ENCODE measurements around the gene NOC2L.

The NOC2L gene

DNA sequence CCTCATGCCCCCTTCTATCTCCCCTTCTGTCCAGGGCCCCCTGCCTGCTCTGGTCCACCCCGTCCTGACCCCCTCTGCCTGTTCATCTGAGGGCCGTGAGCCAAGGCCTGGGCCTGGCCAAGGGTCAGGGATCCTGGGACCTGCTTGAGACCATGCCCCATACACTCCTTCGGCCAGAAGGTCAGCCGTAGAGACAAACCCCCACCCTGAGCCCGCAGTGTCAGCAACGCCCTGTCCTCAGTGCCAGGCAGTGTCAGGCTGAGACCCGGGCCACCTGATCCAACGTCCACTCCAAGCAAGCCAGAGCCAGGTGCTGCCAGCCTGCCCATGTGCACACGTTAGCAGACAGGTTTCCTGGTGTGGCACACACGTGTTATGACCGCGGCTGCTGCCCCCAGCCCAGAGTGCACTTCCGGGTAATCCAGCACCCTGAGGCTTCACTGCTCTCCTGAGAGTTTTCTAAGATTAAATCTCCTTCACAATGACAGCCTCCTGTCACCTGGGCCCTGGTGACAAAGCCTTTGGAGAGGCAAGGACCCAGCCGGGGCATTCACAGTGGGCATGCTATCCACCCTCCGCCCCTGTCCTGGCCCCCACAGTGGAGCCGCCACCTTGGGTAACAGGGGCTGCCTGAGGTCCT is 45.4 kb downstream of the NOC2L start:
- no peak for DNase-seq

DNA sequence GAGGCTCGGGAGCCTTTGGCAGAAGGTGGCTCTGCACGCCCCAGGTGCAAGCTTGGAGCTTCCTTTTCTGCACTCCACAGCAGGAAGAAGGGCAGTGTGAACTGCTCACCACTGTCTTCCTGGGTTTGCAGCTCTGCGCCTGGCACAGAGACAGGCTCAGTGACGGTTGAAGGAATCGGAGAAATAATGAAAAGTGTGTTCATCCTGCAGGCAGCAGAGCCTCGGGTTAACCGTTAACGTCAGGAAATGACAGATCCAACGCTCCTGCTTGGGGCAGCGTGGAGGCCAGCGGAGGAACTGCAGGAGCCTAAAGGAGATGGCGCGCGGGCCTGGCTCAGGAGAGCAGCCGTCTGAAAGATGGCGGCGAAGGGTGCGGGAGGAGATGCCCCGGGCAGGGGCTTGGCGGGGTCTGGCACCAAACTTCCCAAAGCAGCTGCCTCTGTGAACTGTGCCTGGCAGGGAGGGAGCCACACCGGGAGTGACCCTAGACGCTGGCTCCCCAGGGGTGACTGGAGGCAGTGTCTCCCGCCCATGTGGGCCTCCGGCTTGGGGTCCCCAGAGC is 46.2 kb downstream of the NOC2L start:
- no peak for DNase-seq

DNA sequence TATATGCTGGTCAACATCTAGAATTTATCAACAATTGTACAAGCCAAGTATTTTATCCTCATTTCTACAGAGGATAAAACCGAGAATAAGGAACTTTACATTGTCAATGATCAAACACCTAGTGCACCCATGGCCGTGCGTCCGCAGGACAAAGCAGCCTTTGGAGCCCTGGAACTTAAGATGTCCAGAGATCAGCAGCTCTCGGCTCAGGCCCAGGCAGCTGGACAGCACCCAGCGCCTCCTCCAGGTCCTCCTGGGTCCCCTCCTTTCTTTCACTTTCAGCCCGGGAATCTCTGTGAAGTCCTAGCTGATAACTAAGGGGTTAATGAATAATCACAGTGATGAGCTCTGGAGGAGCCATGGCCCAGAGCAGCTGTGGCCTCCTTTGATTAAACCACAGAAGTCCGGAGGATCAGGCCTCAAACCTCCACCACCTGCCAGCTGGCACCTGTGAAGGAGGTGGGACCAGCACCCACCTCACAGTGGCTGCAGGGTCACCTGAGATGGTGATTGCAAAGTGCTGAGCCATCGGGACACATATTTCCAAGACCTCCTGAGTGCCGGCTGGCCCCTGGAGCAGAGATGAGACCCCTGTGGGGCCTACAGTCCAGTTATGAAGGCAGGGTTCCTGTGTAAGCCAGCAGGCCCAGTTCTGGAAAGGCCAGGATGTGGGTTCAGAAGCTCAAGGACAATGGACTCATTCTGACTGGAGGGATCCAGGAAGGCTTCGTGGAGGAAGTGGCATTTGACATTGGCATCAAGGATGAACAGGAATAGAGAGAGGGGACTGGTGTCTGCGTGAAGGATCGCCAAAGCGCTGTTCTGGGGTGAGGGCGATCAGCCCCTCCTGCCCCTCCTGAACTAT is 46.9 kb downstream of the NOC2L start:
- DNase-seq: no peak

DNA sequence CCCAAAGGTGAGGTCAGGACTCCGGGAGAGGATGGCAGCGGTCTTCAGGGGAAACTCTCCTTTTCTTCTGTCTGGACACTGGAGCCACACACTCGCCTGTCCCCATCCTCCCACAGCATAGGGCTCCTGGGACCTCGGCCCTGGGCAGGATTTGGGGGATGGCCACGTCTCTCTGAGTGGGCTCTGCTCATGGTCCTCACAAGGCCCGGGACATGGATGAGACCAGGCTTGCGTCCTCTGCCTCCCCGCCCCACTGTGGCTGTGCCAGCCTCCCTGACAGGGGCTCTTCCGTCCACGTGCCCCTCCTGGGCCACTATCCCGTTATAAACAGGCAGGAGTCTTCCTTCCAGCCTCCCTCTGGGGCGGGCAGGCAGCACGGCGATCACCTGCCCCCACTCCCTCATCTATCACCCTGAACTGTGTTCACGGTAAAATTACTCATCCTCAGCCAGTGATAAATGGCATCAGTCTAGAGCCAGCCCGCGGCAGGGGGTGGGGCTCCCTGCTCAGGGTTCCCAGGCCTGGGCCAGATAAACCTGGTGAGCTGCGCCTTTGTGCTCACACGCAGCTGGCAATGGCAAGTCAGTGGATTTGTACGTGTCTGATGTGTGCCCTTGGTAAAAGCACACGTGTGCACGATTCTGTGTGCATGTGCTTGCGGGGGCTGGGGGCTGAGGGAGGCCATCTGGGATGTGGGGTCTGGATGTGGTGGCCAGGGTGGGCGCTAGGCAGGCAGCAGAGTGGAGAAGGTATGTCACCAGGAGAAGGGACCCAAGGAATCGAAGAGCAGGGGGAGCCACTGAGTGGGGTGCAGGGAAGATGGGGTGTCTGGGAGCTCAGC is 48.0 kb downstream of the NOC2L start:
- peak; percentile 34 for DNase-seq

DNA sequence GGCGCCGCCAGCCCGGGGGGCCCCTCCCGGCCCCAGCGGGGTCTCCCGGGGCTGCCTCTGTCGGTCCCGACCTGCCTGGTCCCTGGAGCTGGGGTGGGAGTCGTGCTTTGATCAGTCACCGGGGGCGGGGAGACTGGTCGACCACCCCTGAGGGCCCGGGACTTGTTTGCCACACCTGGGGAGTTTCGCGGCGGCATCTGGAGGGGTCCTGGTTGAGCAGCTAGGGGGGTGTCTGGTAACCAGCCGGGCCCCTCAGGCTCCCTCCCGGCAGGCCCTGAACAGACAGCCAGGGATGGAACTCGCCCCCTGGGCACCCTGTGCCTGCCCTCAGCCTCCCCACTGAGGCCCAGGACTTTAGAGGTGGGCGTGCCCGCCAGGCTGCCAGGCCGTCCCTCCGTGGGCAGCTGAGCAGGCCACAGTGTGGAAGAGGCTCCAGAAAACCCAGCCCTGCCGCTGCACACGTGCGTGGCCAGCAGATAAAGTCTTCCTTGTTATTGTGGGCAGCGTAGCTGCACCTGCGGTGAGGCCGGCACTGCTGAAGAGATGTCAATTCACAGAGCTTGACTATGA is 48.7 kb downstream of the NOC2L start:
- no peak for DNase-seq

DNA sequence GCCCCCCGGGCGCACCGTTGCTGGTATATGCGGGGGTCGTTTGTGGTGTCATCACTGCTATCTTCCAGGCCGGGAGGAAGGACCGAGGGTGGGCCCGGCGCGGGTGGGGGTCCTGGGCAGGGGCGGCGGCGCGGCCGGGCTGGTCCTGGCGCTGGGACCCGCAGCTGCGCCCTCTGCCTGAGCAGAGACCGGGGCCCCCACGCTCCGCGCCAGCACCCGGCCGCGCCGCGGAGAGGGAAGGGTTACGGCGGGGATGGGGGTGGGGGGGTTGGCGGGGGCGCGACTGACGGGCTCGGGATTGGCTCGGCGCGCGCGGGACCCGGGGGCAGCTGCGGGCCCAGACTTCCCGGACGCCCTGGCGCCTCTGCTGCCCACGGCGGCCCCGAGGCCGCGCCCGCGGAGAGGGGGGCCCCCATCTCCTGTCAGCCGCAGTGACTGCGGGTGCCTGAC is 49.2 kb downstream of the NOC2L start:
- DNase-seq: no peak

DNA sequence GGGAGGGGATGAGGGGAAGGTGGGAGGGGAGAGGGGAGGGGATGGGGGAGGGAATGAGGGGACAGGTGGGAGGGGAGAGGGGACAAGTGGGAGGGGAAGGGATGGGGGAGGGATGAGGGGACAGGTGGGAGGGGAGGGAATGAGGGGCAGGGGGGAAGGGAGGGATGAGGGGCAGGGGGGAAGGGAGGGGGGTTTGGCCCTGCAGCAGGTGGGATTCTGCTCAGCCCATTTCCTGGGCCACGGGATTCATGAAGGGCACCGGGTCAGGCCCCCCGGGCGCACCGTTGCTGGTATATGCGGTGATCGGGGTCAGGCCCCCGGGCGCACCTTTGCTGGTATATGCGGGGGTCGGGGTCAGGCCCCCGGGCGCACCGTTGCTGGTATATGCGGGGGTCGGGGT is 50.4 kb downstream of the NOC2L start:
- no peak for DNase-seq

DNA sequence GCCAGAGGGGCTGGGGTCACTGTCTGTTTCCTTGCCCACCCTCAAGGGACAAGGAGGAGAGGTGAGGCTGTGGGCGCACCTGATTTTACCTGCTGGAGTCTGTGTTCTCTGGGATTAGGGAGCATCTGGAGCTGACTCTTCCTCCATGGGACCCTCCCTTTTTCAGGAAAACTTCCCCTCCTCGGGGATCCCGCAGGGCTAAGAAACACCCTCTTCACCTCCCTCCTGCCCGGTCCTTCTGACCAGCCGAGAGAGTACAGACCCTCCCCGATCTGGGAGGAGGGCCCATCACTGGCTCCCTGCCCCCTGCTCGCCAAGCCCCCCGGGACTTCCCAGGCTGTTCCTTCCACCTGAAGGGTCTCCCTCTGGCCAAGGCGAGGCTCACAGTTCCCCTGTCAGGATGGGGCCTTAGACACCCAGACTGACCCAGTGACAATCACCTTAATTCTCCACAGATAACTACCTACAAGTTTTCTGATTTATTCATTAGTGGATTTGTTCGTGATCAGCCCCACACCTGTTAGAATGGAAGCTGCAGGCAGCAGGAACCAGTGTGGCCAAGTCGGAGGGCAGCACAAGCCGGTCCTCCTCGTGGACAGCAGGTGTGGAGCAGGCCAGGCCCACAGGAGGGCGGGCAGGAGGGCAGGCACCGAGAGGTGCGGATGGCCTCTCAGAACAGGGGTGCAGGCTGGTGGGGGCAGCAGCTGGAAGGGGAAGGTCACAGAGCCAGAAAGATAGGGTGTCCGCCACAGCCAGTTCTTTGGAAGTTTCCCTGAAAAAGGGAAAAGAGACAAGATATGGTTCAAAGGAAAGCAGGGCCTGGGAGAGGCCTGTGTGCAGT is 51.2 kb downstream of the NOC2L start:
- no peak for DNase-seq

DNA sequence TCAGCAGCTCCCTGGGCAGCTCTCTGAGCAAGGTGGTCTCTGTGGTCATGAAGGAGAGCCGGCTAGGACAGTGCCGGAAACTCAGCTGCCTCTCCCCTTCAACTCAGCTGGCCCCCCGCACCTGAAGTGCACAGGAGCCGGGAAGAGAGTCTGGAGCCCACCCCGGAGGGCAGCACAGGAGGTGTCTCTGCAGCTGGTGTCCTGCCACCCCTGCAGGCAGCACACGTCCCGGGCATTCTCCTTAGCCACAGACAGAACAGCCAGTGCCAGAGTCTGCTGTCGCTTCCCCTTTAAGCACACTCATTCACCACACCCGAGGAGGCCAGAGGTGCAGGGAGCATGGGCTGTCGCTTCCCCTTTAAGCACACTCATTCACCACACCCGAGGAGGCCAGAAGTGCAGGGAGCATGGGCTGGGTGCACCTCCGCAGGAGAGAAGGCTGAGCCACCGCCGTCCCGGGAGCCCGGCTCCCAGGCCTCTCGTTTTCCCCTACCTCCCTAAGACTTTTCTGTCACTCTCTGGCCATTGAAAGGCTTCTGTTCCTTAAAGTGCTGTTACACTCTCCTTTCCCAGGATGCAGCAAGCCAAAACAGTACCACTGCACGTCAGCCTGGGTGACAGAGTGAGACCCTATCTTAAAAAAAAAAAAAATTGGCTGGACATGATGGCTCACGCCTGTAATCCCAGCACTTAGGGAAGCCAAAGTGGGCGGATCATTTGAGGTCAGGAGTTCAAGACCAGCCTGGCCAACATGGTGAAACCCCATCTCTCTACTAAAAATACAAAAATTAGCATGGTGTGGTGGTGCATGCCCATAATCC is 52.2 kb downstream of the NOC2L start:
- no peak for DNase-seq

DNA sequence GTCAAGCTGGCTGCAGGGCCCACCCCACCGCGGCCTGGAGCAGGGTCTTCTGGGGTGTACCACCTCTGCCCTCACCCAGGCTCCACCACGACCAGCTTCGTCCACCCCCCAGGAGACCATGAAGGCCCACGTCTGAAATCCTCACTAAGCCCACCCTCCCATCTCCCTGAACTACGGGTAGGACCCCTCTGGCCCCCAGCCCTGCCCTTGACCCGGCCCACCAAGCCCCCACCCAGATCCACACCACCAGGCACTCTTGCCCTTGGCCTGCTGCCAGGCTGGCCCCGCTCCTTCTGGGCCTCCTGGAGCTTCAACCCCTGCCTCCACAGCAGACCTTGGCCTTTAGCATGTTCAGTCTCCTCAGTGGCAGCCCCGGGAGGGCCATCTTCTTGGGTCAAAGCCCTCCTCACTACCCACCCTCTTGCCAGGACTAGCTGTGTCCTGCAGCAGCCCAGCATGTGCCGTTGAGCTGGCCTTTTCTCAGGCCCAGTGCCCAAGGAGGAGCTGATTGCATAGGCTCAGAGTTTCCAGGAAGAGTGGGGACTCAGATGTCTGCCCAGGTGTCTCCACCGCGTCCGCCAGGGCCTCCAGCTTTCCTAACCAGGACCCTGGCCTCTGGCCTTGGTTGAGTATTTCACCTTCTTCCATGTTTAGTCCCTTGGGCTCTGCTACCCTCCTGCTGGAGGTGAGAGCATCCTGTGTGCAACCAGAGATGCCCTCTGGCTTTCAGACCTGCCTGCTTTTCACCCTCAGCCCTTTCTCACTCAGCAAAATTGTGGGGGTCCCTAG is 53.1 kb downstream of the NOC2L start:
- no peak for DNase-seq

DNA sequence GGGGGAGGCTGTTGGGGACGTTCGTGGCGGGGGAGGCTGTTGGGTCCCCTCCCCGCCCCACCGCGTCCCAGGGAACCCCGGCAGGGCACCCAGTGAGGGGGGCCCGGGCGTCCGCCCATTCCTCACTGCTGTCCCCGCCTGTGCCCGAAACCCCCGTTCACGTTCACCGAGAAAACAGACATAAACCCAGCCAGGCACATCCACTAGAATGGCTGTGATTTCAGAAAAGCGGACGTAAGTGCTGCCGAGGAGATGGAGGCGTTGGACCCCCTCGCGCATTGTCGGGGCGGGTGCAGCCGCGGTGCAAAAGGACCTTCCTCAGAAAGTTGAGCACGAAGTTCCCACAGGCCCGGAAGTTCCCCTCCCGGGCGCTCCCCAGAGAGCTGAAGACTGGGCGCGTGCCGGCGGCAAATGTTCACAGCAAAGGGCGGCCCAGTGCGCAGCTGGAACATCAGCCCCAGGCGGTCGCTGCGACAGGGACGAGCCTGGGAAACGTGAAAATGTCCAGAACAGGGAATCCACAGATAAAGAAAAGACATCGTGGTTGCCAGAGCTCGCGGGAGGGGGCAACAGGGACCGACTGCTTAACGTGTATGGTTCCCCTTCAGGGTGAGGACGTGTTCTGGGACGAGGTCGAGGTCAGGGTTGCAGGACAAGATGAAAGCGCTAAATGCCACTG is 53.8 kb downstream of the NOC2L start:
- peak; percentile 62 for DNase-seq

DNA sequence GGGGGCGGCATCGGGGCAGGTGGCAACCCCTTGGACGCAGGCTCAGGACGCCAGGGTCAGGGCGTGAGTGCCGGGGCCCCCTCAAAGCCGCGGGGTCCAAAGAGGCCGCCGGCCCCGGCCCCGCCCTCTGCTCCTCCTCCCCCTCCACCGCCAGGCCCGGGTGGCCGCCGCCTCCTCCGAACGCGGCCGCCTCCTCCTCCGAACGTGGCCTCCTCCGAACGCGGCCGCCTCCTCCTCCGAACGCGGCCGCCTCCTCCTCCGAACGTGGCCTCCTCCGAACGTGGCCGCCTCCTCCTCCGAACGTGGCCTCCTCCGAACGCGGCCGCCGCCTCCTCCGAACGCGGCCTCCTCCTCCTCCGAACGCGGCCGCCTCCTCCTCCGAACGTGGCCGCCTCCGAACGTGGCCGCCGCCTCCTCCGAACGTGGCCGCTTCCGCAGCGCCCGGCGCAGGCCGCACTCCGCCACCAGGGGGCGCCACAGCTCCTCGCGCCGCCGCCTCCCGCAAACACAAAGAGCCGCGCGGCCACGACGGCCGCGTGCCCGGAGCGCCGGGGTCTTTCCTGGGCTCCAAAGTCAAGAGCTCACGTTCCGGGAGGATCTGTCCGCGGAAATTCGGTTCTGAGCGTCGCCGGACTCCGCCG is 54.6 kb downstream of the NOC2L start:
- peak; percentile 57 for DNase-seq

DNA sequence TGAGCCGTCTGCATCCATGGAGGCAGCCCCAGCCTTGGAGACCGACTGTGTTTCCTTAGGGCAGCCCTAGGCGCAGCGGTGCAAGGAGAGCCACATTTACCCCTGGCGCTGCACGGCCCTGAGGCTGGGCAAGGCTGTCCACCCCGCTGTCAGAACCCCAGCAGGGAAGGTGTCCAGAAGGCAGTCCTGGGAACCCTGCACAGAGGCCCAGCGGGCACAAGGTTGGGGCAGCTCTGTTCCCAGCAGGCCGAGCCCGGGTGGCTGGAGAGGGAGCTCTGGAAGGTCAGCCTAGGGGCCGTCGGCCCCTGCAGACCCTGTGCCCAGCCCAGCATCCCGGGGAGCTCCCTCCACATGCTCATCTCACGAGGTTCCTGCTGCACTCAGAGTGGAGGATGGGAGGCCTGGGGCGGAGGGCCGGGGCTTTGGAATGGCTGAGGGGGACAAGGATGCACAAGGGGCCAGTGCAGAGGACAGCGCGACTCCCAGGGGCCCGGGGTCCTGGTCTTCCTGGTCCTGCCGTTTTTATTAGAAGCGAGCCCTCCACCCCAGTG is 55.3 kb downstream of the NOC2L start:
- DNase-seq: no peak

DNA sequence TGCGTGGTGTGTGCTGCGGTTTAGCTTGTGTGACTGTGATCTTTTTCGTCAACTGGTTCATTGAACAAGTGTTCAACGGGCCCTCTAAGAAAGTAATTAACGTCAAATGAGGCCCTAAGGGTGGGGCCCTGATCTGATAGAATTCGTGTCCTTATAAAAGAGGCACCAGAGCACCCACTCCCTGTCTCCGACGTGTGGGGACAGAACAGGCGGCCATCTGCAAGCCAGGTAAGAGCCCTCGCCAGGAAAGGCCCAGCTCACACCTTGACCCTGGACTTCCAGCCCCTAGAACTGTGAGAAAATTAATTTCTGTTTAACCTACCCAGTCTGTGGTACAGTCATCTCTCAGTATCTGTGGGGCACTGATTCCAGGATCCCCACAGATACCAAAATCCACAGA is 55.8 kb downstream of the NOC2L start:
- DNase-seq: no peak

DNA sequence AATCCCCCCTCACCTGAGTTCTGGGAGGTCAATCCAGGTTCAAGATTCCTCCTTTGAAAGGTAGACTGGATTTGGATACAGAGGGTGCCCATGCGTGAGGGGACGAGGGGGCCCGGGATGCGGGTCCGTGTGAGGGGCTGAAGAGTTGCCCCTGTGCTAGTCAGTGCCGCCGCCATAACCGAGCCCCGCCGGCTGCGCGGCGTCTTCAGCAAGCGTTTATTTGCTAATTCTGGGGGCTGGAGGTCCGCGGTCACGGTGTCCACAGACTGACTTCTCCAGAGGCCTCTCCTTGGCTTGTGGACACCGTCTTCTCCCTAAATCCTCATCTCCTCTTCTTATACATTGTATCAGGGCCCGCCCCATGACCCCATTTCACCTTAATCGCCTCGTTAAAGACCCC is 56.3 kb downstream of the NOC2L start:
- DNase-seq: no peak

DNA sequence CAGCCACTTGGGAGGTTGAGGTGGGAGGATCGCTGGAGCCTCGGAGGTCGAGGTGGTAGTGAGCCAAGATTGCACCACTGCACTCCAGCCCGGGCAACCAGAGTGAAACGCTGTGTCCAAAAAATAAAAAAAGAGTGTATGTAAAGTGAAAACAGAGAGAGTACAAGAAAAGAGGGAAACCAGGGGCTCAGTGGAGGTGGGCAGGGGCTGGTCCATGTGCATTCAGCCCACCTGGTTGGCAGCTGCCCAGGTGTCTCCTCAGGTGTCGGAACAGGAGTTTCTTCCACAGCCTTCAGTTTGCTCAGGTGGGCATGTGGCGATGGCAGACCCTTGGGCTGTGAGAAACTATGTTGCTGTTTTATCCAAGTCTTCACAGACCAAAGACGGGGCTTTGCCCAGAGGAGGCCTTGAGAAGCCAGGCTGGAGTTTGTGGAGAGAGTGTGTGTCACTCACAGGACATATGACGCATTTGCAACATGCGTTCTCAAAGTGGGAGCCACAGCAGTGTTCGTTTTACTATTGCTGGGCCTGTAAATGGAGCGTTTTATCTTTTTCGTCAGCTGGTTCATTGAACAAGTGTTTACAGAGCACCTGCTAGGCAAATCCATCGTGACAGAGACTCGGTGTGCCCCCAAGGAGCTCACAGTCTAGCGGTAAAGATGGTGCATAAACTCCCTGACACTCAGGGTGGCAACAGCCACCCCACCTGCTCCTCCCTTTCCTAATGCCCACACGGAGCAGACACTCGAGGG is 57.8 kb downstream of the NOC2L start:
- no peak for DNase-seq

DNA sequence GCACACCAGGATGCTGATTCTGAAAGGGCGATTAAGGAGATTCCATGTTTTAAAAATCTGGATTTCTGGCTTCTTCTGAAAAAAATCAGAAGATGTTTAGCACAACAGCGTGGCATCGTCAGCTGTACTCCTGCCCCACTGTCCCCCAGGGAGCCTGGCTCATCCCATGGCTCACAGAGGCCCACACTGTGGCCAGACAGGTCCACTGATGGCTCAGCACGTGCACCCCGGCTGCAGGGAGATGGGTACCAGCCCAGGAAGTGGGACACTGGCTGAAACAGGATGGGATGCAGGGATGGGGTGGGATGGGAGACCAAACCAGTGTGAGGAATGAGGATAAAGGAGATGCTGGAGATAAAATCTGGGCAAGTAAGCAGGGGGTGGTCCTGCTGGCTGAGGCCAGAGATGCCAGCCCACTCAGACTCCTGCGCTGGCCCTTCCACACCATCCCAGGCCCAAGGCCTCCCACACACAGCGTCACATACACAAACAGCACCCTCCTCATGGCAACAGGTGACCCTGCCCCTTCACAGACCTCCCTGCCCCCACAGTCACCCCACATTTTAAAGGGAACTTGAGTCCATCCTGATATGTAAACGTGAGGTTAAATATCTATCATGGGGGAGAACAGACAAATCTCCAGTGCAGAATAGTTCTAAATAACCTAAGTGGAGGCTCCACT is 59.3 kb downstream of the NOC2L start:
- DNase-seq: no peak

Data from COR-L47 (cell line).